H1 (cell line): ENCODE results near the gene FHIT. TPM values are rescaled to one million over a fixed set of nuclear protein-coding genes. Genes with fewer than 3 reads are reported as not detected.

Experiments
- CTCF ChIA-PET: fragments of 300-600 bp; sonication (Branson Sonifier 250); formaldehyde crosslinking; loops from one replicate; lab custom pipeline; 2021; ENCODE audit not compliant: partially characterized antibody; lab: Charles Lee
- POLR2A ChIA-PET: fragments of 300-600 bp; sonication (Branson Sonifier 250); formaldehyde crosslinking; loops from one replicate; lab custom pipeline; 2021; ENCODE audit warnings: inconsistent platforms; ENCODE audit not compliant: partially characterized antibody; lab: Charles Lee
- DNase-seq, 2 experiments: peaks; one replicate each; pipeline versions ENCODE4 v3.0.0 to v3.0.0-alpha.2; 2010 to 2022; ENCODE audit warnings: low spot score in 2 of 2, low read depth in 1 of 2, mixed read lengths in 1 of 2
- FAIRE-seq: peaks from 2 replicates; lab custom pipeline; 2011; peaks lifted over from hg19 to GRCh38; lab: Jason Lieb, UNC
- H2AFZ ChIP-seq: 2 replicates; pipeline ENCODE4 v1.8.1; 2012; ENCODE audit warnings: low read length, inconsistent platforms
- H2AK5ac ChIP-seq: 2 replicates; pipeline ENCODE4 v1.6.1; 2013; ENCODE audit warnings: low read depth, low read length
- H2BK120ac ChIP-seq: replicated peaks from 2 replicates; pipeline ENCODE3; 2013; ENCODE audit warnings: low read depth, low read length, inconsistent platforms
- H2BK12ac ChIP-seq: 2 replicates; pipeline ENCODE4 v1.6.1; 2013; ENCODE audit warnings: low read depth, low read length
- H2BK15ac ChIP-seq: 2 replicates; pipeline ENCODE4 v1.6.1; 2013; ENCODE audit warnings: low read length
- H2BK20ac ChIP-seq: 2 replicates; pipeline ENCODE4 v1.6.1; 2013; ENCODE audit warnings: low read length
- H2BK5ac ChIP-seq: 2 replicates; pipeline ENCODE4 v1.6.1; 2013; ENCODE audit warnings: low read depth, low read length
- H3K14ac ChIP-seq: 2 replicates; pipeline ENCODE4 v1.6.1; 2013; ENCODE audit warnings: inconsistent platforms; ENCODE audit not compliant: insufficient read length
- H3K18ac ChIP-seq: 2 replicates; pipeline ENCODE4 v1.6.1; 2013; ENCODE audit warnings: low read length; ENCODE audit errors: extremely low read depth
- H3K23ac ChIP-seq: 2 replicates; pipeline ENCODE4 v1.6.1; 2013; ENCODE audit warnings: inconsistent platforms; ENCODE audit not compliant: insufficient read length
- H3K23me2 ChIP-seq: 2 replicates; pipeline ENCODE4 v1.6.1; 2013; ENCODE audit warnings: low read depth, low read length
- H3K27ac ChIP-seq: 2 replicates; pipeline ENCODE4 v1.6.1; 2011; ENCODE audit warnings: low read depth, low read length, inconsistent platforms
- H3K27me3 ChIP-seq, 4 experiments: replicated peaks in 1 of 4; 1 replicate in 1 of 4; 2 replicates in 3 of 4; pipeline versions ENCODE4 v1.6.1 to v1.8.1; 2011 to 2013; ENCODE audit warnings: low read length in 3 of 4, mild to moderate bottlenecking in 3 of 4, inconsistent platforms in 2 of 4, mixed read lengths in 2 of 4, moderate library complexity in 1 of 4; ENCODE audit not compliant: control insufficient read depth in 3 of 4, insufficient read depth in 3 of 4; ENCODE audit errors: extremely low read depth in 1 of 4
- H3K36me3 ChIP-seq, 4 experiments: 2 replicates each; pipeline versions ENCODE4 v1.6.1 to v1.8.1; 2011 to 2013; ENCODE audit warnings: mild to moderate bottlenecking in 4 of 4, low read length in 3 of 4, moderate library complexity in 2 of 4, control low read depth in 1 of 4, inconsistent platforms in 1 of 4; ENCODE audit not compliant: insufficient read depth in 4 of 4, control insufficient read depth in 2 of 4
- H3K4ac ChIP-seq: replicated peaks from 2 replicates; pipeline ENCODE3; 2013; ENCODE audit warnings: low read length, low read depth, mixed read lengths, inconsistent platforms; ENCODE audit not compliant: insufficient read length
- H3K4me1 ChIP-seq, 4 experiments: replicated peaks in 1 of 4; 1 replicate in 1 of 4; 2 replicates in 3 of 4; pipeline versions ENCODE4 v1.6.1 to v1.8.1; 2011 to 2013; ENCODE audit warnings: low read length in 3 of 4, inconsistent platforms in 2 of 4, mixed read lengths in 1 of 4; ENCODE audit not compliant: insufficient read depth in 4 of 4, control insufficient read depth in 3 of 4
- H3K4me2 ChIP-seq, 2 experiments: 2 replicates each; pipeline versions ENCODE4 v1.6.1 to v1.8.1; 2011 to 2013; ENCODE audit warnings: low read depth in 2 of 2, low read length in 2 of 2, control low read depth in 1 of 2, inconsistent platforms in 1 of 2, mild to moderate bottlenecking in 1 of 2; ENCODE audit not compliant: insufficient read depth in 1 of 2
- H3K4me3 ChIP-seq, 4 experiments: fragments of 200-600, 300-600 bp in 1 of 4; sonication (generic), shearing (Covaris generic), sonication (Bioruptor Twin) in 1 of 4; 2 replicates each; pipeline versions ENCODE4 v1.5.1 to v1.8.1; 2011 to 2016; ENCODE audit warnings: low read length in 4 of 4, low read depth in 3 of 4, control low read depth in 2 of 4, inconsistent platforms in 2 of 4, mild to moderate bottlenecking in 2 of 4, mixed read lengths in 1 of 4, moderate library complexity in 1 of 4; ENCODE audit not compliant: insufficient read depth in 2 of 4; ENCODE audit errors: extremely low read depth in 1 of 4
- H3K56ac ChIP-seq: replicated peaks from 2 replicates; pipeline ENCODE3; 2013; ENCODE audit warnings: low read depth, mild to moderate bottlenecking, mixed read lengths, low read length, inconsistent platforms; ENCODE audit not compliant: insufficient read length
- H3K79me1 ChIP-seq: 2 replicates; pipeline ENCODE4 v1.6.1; 2013; ENCODE audit warnings: low read depth, low read length, control low read depth
- H3K79me2 ChIP-seq, 2 experiments: 2 replicates each; pipeline versions ENCODE4 v1.6.1 to v1.8.1; 2012 to 2013; ENCODE audit warnings: low read length in 2 of 2, mild to moderate bottlenecking in 2 of 2, inconsistent platforms in 1 of 2; ENCODE audit not compliant: insufficient read depth in 2 of 2, control insufficient read depth in 1 of 2
- H3K9ac ChIP-seq, 4 experiments: replicated peaks in 1 of 4; 1 replicate in 1 of 4; 2 replicates in 3 of 4; pipeline versions ENCODE4 v1.6.1 to v1.8.1; 2011 to 2013; ENCODE audit warnings: low read depth in 3 of 4, low read length in 3 of 4, control low read depth in 2 of 4, mild to moderate bottlenecking in 2 of 4, moderate library complexity in 2 of 4, inconsistent platforms in 1 of 4; ENCODE audit errors: extremely low read depth in 1 of 4
- H3K9me3 ChIP-seq, 2 experiments: 2 replicates each; pipeline versions ENCODE4 v1.6.1 to v1.8.1; 2012 to 2013; ENCODE audit warnings: mild to moderate bottlenecking in 2 of 2, moderate library complexity in 2 of 2, control low read depth in 1 of 2, inconsistent platforms in 1 of 2, low read depth in 1 of 2, low read length in 1 of 2, mixed read lengths in 1 of 2; ENCODE audit not compliant: insufficient read depth in 2 of 2
- H4K20me1 ChIP-seq, 2 experiments: replicated peaks in 1 of 2; 2 replicates each; pipeline versions ENCODE3 to v1.8.1; 2011 to 2013; ENCODE audit warnings: inconsistent platforms in 2 of 2, low read length in 2 of 2, mild to moderate bottlenecking in 1 of 2; ENCODE audit not compliant: insufficient read depth in 2 of 2, control insufficient read depth in 1 of 2
- H4K5ac ChIP-seq: 2 replicates; pipeline ENCODE4 v1.6.1; 2013; ENCODE audit warnings: low read length, low read depth, mixed read lengths, inconsistent platforms; ENCODE audit not compliant: insufficient read length
- H4K8ac ChIP-seq: 2 replicates; pipeline ENCODE4 v1.8.0; 2013; ENCODE audit warnings: mild to moderate bottlenecking, moderate library complexity, low read length, inconsistent platforms; ENCODE audit not compliant: insufficient read depth; ENCODE audit errors: extremely low read depth
- H4K91ac ChIP-seq: replicated peaks from 2 replicates; pipeline ENCODE3; 2013; ENCODE audit warnings: low read length, mixed read lengths, inconsistent platforms; ENCODE audit not compliant: insufficient read length
- ASH2L ChIP-seq: fragments of 200-600, 300-600 bp; sonication (generic); IDR thresholded peaks from one replicate; pipeline ENCODE4 v1.7.1; 2017; ENCODE audit warnings: low read length
- EP300 ChIP-seq, 2 experiments: IDR thresholded peaks; 1 replicate in 1 of 2; 2 replicates in 1 of 2; pipeline ENCODE4 v1.6.1; 2011 to 2012; ENCODE audit warnings: low read depth in 2 of 2, low read length in 2 of 2, mild to moderate bottlenecking in 2 of 2, borderline replicate concordance in 1 of 2, inconsistent platforms in 1 of 2, moderate library complexity in 1 of 2
- FOSL1 ChIP-seq: IDR thresholded peaks from 2 replicates; pipeline ENCODE4 v1.6.1; 2011; ENCODE audit warnings: mild to moderate bottlenecking, low read depth, low read length, moderate library complexity; ENCODE audit not compliant: insufficient read depth
- GTF2F1 ChIP-seq: IDR thresholded peaks from 2 replicates; pipeline ENCODE4 v1.6.1; 2012; ENCODE audit warnings: low read depth, low read length, improper control_type of control experiment, borderline replicate concordance
- HDAC2 ChIP-seq, 2 experiments: fragments of 300-600 bp in 1 of 2; sonication (generic) in 1 of 2; IDR thresholded peaks; 2 replicates each; pipeline ENCODE4 v1.6.1; 2011 to 2012; ENCODE audit warnings: low read depth in 2 of 2, low read length in 2 of 2, mild to moderate bottlenecking in 2 of 2, moderate library complexity in 2 of 2, borderline replicate concordance in 1 of 2, inconsistent platforms in 1 of 2
- HDAC6 ChIP-seq: IDR thresholded peaks from one replicate; pipeline ENCODE4 v1.7.1; 2012; ENCODE audit warnings: low read depth, mild to moderate bottlenecking, inconsistent platforms, low read length, moderate library complexity
- MAFK ChIP-seq: IDR thresholded peaks from 2 replicates; pipeline ENCODE4 v1.6.1; 2012; ENCODE audit warnings: low read depth, mild to moderate bottlenecking, improper control_type of control experiment, low read length
- POU5F1 ChIP-seq: IDR thresholded peaks from 2 replicates; pipeline ENCODE4 v1.6.1; 2011; ENCODE audit warnings: low read depth, mild to moderate bottlenecking, low read length, moderate library complexity
- RAD21 ChIP-seq, 2 experiments: IDR thresholded peaks in 1 of 2; conservative IDR thresholded peaks in 1 of 2; 2 replicates each; pipeline ENCODE4 v1.6.1; 2011; ENCODE audit warnings: low read depth in 2 of 2, low read length in 2 of 2, improper control_type of control experiment in 1 of 2, inconsistent platforms in 1 of 2, mild to moderate bottlenecking in 1 of 2, moderate library complexity in 1 of 2
- SRF ChIP-seq: IDR thresholded peaks from 2 replicates; pipeline ENCODE4 v1.6.1; 2011; ENCODE audit warnings: mild to moderate bottlenecking, low read depth, low read length, moderate library complexity
- TAF7 ChIP-seq: optimal IDR thresholded peaks from 2 replicates; pipeline ENCODE3; 2011; ENCODE audit warnings: low read depth, mild to moderate bottlenecking, inconsistent platforms, low read length, moderate library complexity, borderline replicate concordance
- TCF12 ChIP-seq: IDR thresholded peaks from 2 replicates; pipeline ENCODE4 v1.6.1; 2011; ENCODE audit warnings: low read depth, mild to moderate bottlenecking, low read length
- WGBS, 2 experiments: shearing (Covaris generic) in 1 of 2; methylation state at CpG; one replicate each; pipeline versions ENCODE4 v1.1.6 to v1.1.7; 2013 to 2015; ENCODE audit warnings: low lambda C conversion rate in 2 of 2, mixed read lengths in 2 of 2, inconsistent platforms in 1 of 2, low coverage in 1 of 2, missing lambda C conversion rate in 1 of 2; ENCODE audit not compliant: insufficient replicate concordance in 2 of 2, insufficient coverage in 1 of 2, insufficient read length in 1 of 2; ENCODE audit errors: extremely low coverage in 1 of 2, missing lambda C conversion rate in 1 of 2; 5-methylcytosine and 5-hydroxymethylcytosine counted together
- polyA plus RNA-seq, 7 experiments: library from polyadenylated mRNA; depleted of rRNA in 3 of 7; stranded (reverse) in 5 of 7; unstranded in 2 of 7; fragments of >200 nt in 5 of 7; fragments of 200-250 nt in 2 of 7; gene quantifications; 1 replicate in 5 of 7; 2 replicates in 1 of 7; 4 replicates in 1 of 7; pipeline versions ENCODE4 v1.2.1 to v1.2.3, GENCODE V29; 2011 to 2013; ENCODE audit warnings: missing spikeins in 2 of 7, mixed read lengths in 2 of 7
- total RNA-seq: library from RNA; stranded (reverse); fragmentation: NEBNext Ultra II Directional; extraction: Animal tissue kit (Norgen Biotek cat#: 25700); gene quantifications from 2 replicates; pipeline ENCODE4 v1.2.1, GENCODE V29; 2021
- TF ChIP-seq, protein P1 (sequence below): IDR thresholded peaks from 2 replicates; pipeline ENCODE4 v1.6.1; 2011; ENCODE audit warnings: low read depth, mild to moderate bottlenecking, low read length; ENCODE audit not compliant: insufficient read depth

FHIT gene
- total and polyA plus RNA-seq, 2 of the 8 experiments (the other 6 are each of a cell fraction or from before 2014, with no cell fraction given), result 1.2 to 3.2 TPM

DNA sequence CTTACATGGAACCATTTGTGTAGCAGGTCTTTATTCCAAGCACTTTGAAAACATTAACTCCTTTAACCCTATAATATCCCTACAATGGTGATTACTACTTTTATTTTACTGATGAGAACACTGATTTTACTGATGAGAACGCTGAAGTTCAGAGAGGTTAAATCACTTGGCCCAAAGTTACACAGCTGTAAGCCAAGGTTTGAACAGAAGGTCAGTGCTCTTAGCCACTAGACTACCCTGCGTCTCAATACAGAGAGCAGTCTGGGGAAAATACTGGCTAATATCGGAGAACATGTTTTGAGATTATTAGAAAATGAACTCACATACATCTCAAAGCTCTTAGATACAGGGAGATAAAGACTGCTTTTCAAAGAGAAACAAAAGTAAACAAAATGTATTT lies 827.2 kb downstream of the FHIT start:
- H3K4me1 ChIP-seq, result peaks cover 0 to 3% (median 0%) of the 10 kb centered on the region in 4 experiments; a peak in 1 of 7 replicates
- H3K56ac ChIP-seq, result no peak overlapping the region
- POLR2A ChIA-PET, result interaction anchor here (1.0 kb wide), 1 partner anchor 15 kb away, joined by 3 read pairs; no protein-coding TSS in a partner anchor
- H3K4ac ChIP-seq, result no peak overlapping the region
- no peak overlapping the region for H3K23ac ChIP-seq
- H3K4me2 ChIP-seq, result no peak overlapping the region
- H2AFZ ChIP-seq, result no peak overlapping the region
- H4K8ac ChIP-seq, result no peak overlapping the region
- no peaks in the 10 kb centered on the region for H3K79me2 ChIP-seq
- no peaks in the 10 kb centered on the region for H4K20me1 ChIP-seq
- H3K36me3 ChIP-seq, result no peaks in the 10 kb centered on the region
- H3K9me3 ChIP-seq, result no peaks in the 10 kb centered on the region
- FAIRE-seq, result no peak
- H3K23me2 ChIP-seq, result no peaks in the 10 kb centered on the region; the same call in 1 of the 2 replicates
- H3K79me1 ChIP-seq, result no peaks in the 10 kb centered on the region
- no peak overlapping the region for H3K27ac ChIP-seq
- no peak overlapping the region for H3K4me3 ChIP-seq
- H4K5ac ChIP-seq, result no peak overlapping the region
- H2BK15ac ChIP-seq, result no peak overlapping the region
- H3K27me3 ChIP-seq, result no peaks in the 10 kb centered on the region
- H2BK5ac ChIP-seq, result no peak overlapping the region
- no peak overlapping the region for H3K18ac ChIP-seq
- no peak overlapping the region for H2BK120ac ChIP-seq
- DNase-seq, result no peak
- no peak overlapping the region for H3K14ac ChIP-seq
- no peak overlapping the region for H2AK5ac ChIP-seq
- no peak overlapping the region for H2BK12ac ChIP-seq
- H2BK20ac ChIP-seq, result no peak overlapping the region
- CTCF ChIA-PET, result interaction anchor here (0.6 to 2.3 kb wide), 5 partner anchors 10 to 331 kb away, joined by 3 to 8 read pairs (median 3); no protein-coding TSS in a partner anchor
- 94% methylated on average over 3 of the region's 3 CpGs; no CpG with 5 or more reads in 1 of the 2 experiments for WGBS, 2 experiments
- no peak overlapping the region for H3K9ac ChIP-seq
- no peak overlapping the region for H4K91ac ChIP-seq
- TF ChIP-seq EP300 (IDR thresholded peaks at IDR 0.05; ENCODE audit: borderline replicate concordance in 1 of 2, low read depth in 2 of 2, low read length in 2 of 2), result no peak
- TF ChIP-seq HDAC2 (IDR thresholded peaks at IDR 0.05; ENCODE audit: borderline replicate concordance in 1 of 2, low read depth in 2 of 2, low read length in 2 of 2), result no peak
- TF ChIP-seq MAFK, result no peak
- TF ChIP-seq, protein P1, sequence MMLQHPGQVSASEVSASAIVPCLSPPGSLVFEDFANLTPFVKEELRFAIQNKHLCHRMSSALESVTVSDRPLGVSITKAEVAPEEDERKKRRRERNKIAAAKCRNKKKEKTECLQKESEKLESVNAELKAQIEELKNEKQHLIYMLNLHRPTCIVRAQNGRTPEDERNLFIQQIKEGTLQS, result no peak
- TF ChIP-seq HDAC6, result no peak
- TF ChIP-seq ASH2L, result no peak
- TF ChIP-seq FOSL1, result no peak
- TF ChIP-seq TCF12, result no peak
- TF ChIP-seq SRF, result no peak
- TF ChIP-seq GTF2F1, result no peak
- TF ChIP-seq TAF7, result no peak
- no peak for TF ChIP-seq RAD21 (IDR thresholded peaks at IDR 0.05 in 1 of 2, conservative IDR thresholded peaks at IDR 0.05 in 1 of 2; ENCODE audit: low read depth in 2 of 2, low read length in 2 of 2)
- TF ChIP-seq POU5F1, result no peak
